Measurements from ENCODE around the gene FLT4. TPM values are rescaled to one million over a fixed set of nuclear protein-coding genes. Genes with fewer than 3 reads are reported as not detected.
"Not testable (repeated sequence)": the region's sequence is repeated elsewhere in the genome, so short reads cannot be mapped to it uniquely, and the experiment has no call there.

FLT4 gene
- total and polyA plus RNA-seq, 4 donors = 0.13 to 22.1 (median 7.6) TPM

DNA sequence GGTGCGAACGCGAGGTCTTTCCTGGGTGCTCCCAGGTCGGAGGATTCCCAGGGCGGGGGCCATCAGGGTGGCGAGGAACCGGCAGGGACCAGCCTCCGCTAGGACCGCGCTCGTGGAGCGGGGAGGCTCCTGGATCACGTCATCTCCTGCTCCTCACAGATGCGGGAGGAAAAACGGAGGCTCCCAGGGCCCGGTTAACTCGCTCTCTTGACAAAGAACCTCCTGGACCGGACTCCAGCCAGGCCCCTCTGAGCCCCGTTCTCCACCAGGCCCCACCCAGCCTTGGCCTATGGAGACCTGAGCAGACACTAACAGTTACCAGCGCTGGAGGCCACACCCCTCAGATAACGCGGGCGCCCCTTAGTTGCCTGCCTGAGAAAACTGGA, 24.7 kb upstream of the FLT4 start:
- H3K27ac ChIP-seq (ENCODE audit: low read depth in 1 of 2, low read length in 2 of 2); H3K27me3 ChIP-seq (ENCODE audit: control insufficient read depth in 1 of 2, insufficient read depth in 2 of 2, low read length in 1 of 2); H3K9me3 ChIP-seq (ENCODE audit: control insufficient read depth, low read length); H3K4me3 ChIP-seq (ENCODE audit: low read length in 2 of 2); DNase-seq; H3K4me1 ChIP-seq (ENCODE audit: control insufficient read depth in 1 of 2, insufficient read depth in 2 of 2, low read length in 2 of 2); intact Hi-C loops (cut with DNase I); H3K36me3 ChIP-seq (ENCODE audit: control insufficient read depth in 1 of 2, insufficient read depth in 2 of 2, low read length in 1 of 2); ATAC-seq (ENCODE audit: low FRiP score): not testable (repeated sequence)
- 0 to 2% methylated on average over 23 of the region's 23 CpGs for WGBS, 2 donors

- intact Hi-C loops (cut with DNase I) = no loop called here
- WGBS, 2 donors = 4 to 5% methylated on average over 52 to 64 of the region's 64 CpGs
- H3K36me3 ChIP-seq (ENCODE audit: control insufficient read depth in 1 of 2, insufficient read depth in 2 of 2, low read length in 1 of 2) = no peaks in the 10 kb centered on the region
- no peak overlapping the region for H3K27ac ChIP-seq (ENCODE audit: low read depth in 1 of 2, low read length in 2 of 2)
- ATAC-seq (ENCODE audit: low FRiP score) (no peak), DNase-seq (no peak)
- no peaks in the 10 kb centered on the region for H3K9me3 ChIP-seq (ENCODE audit: control insufficient read depth, low read length)
- H3K4me3 ChIP-seq (ENCODE audit: low read length in 2 of 2) = no peak overlapping the region
- no peaks in the 10 kb centered on the region for H3K27me3 ChIP-seq (ENCODE audit: control insufficient read depth in 1 of 2, insufficient read depth in 2 of 2, low read length in 1 of 2)
- no peaks in the 10 kb centered on the region for H3K4me1 ChIP-seq (ENCODE audit: control insufficient read depth in 1 of 2, insufficient read depth in 2 of 2, low read length in 2 of 2)
Measured at GRCh38 chr5:180673371-180674089, 24.1 kb upstream of the FLT4 start.

DNA sequence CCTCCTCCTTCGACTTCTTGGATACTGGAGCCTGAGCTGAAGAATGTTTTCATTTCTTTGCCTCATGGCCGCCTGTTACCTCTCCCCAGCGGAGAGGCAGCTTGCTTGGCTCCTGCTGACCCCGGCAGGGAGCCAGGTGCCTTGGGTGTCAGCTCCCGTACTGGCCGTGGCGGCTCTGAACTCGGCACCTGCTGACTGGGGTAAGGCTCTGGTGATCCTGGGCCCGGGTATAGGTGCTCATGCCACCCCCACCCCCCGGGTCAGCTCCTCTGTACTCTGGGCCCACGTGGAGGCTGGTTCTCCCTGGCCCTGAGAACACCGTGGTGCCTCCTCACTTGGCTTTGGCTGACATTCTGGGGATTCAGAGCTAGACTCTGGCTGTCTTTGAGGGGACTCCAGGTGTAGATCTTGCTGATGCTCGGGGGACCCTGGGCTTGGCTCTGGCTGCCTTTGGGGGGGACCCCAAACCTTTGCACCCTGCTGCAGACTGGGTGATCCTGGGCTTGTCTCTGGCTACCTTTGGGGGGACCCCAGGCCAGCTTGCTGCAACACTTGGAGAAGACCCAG, 22.6 kb upstream of the FLT4 start:
- H3K27me3 ChIP-seq (ENCODE audit: control insufficient read depth in 1 of 2, insufficient read depth in 2 of 2, low read length in 1 of 2); H3K36me3 ChIP-seq (ENCODE audit: control insufficient read depth in 1 of 2, insufficient read depth in 2 of 2, low read length in 1 of 2); H3K4me1 ChIP-seq (ENCODE audit: control insufficient read depth in 1 of 2, insufficient read depth in 2 of 2, low read length in 2 of 2); ATAC-seq (ENCODE audit: low FRiP score); H3K27ac ChIP-seq (ENCODE audit: low read depth in 1 of 2, low read length in 2 of 2); H3K9me3 ChIP-seq (ENCODE audit: control insufficient read depth, low read length); H3K4me3 ChIP-seq (ENCODE audit: low read length in 2 of 2); DNase-seq; intact Hi-C loops (cut with DNase I): not testable (repeated sequence)
- 70 to 72% methylated on average over 13 of the region's 13 CpGs for WGBS, 2 donors

GRCh38 chr5:180670586-180671359, 21.4 kb upstream of the FLT4 start:
- Histone ChIP-seq H3K4me1 (ENCODE audit: control insufficient read depth in 1 of 2, insufficient read depth in 2 of 2, low read length in 2 of 2) (no peaks in the 10 kb centered on the region), H3K27me3 (ENCODE audit: control insufficient read depth in 1 of 2, insufficient read depth in 2 of 2, low read length in 1 of 2) (no peaks in the 10 kb centered on the region), H3K4me3 (ENCODE audit: low read length in 2 of 2) (no peak overlapping the region), H3K9me3 (ENCODE audit: control insufficient read depth, low read length) (no peaks in the 10 kb centered on the region), H3K36me3 (ENCODE audit: control insufficient read depth in 1 of 2, insufficient read depth in 2 of 2, low read length in 1 of 2) (no peaks in the 10 kb centered on the region), H3K27ac (ENCODE audit: low read depth in 1 of 2, low read length in 2 of 2) (no peak overlapping the region)
- DNase-seq (no peak), ATAC-seq (ENCODE audit: low FRiP score) (no peak)
- intact Hi-C loops (cut with DNase I) = no loop called here
- WGBS, 2 donors = 38 to 41% methylated on average over 17 of the region's 17 CpGs

- WGBS, 2 donors = 67 to 68% methylated on average over 3 of the region's 3 CpGs
- H3K4me3 ChIP-seq (ENCODE audit: low read length in 2 of 2) = no peak overlapping the region
- ATAC-seq (ENCODE audit: low FRiP score) (no peak), DNase-seq (no peak)
- no peak overlapping the region for H3K27ac ChIP-seq (ENCODE audit: low read depth in 1 of 2, low read length in 2 of 2)
- no peaks in the 10 kb centered on the region for H3K4me1 ChIP-seq (ENCODE audit: control insufficient read depth in 1 of 2, insufficient read depth in 2 of 2, low read length in 2 of 2)
- intact Hi-C loops (cut with DNase I) = no loop called here
- no peaks in the 10 kb centered on the region for H3K27me3 ChIP-seq (ENCODE audit: control insufficient read depth in 1 of 2, insufficient read depth in 2 of 2, low read length in 1 of 2)
- H3K36me3 ChIP-seq (ENCODE audit: control insufficient read depth in 1 of 2, insufficient read depth in 2 of 2, low read length in 1 of 2) = no peaks in the 10 kb centered on the region
- no peaks in the 10 kb centered on the region for H3K9me3 ChIP-seq (ENCODE audit: control insufficient read depth, low read length)
Measured at GRCh38 chr5:180670157-180670556, 20.8 kb upstream of the FLT4 start.

DNA sequence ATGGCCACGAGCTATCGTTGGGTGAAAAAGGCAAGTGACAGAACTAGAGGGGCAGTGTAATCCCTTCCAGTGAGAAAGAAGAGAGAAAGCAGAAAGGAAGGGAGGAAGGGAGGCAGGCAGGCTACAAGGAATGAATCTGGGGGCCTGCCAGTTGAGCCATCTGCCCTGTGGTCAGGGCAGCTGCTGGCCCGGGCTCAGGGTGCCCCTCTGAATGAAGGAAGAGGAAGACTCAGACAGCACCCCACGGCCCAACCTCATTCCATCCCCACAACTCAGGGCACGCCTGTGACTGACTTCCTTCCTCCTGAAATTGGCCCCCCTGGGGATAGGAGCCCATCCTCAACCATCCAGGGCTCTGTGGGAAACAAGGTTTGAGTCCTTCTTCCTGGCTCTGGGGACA, 20.3 kb upstream of the FLT4 start:
- Histone ChIP-seq H3K4me1 (ENCODE audit: control insufficient read depth in 1 of 2, insufficient read depth in 2 of 2, low read length in 2 of 2) (no peaks in the 10 kb centered on the region), H3K27ac (ENCODE audit: low read depth in 1 of 2, low read length in 2 of 2) (no peak overlapping the region), H3K27me3 (ENCODE audit: control insufficient read depth in 1 of 2, insufficient read depth in 2 of 2, low read length in 1 of 2) (no peaks in the 10 kb centered on the region), H3K4me3 (ENCODE audit: low read length in 2 of 2) (no peak overlapping the region), H3K9me3 (ENCODE audit: control insufficient read depth, low read length) (no peaks in the 10 kb centered on the region), H3K36me3 (ENCODE audit: control insufficient read depth in 1 of 2, insufficient read depth in 2 of 2, low read length in 1 of 2) (no peaks in the 10 kb centered on the region)
- WGBS, 2 donors = 43 to 57% methylated on average over 5 of the region's 5 CpGs
- ATAC-seq (ENCODE audit: low FRiP score) = no peak
- intact Hi-C loops (cut with DNase I) = no loop called here
- no peak for DNase-seq

DNA sequence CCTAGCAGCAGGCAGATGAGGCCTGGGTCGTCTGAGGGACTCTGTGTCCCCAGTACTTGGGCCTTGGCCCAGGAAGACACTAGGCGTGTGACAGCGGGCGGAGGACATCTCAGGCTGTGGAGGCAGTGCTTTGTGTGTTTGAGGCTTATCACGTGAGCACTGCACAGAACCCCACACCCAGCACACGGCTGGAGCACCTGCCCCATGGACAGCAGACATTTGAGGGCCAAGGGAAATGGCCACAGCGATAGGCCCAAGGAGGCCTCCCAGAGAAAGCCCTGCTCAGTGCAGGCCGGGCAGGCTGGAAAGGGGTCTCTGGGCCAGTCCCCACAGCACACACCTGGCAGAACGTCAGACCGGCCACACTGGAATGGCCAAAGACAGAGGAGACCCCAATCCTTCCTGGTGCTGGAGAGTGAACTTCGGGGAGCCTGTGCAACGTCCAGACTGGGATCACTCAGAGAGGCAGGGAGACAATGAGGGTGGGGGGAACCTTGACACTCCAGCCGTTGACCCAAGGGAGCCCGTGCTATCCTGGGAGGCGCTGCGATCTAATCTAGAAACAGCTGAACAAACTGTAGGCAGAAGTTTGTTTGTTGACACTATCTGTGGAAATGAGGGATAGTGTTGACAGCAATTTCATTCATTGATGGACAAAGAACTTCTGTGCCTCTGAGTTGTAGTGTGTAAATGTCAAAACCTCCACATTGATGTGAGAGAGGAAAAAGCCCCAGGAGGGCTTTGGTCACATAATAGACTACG, 19.6 kb upstream of the FLT4 start:
- H3K4me1 ChIP-seq (ENCODE audit: control insufficient read depth in 1 of 2, insufficient read depth in 2 of 2, low read length in 2 of 2) = no peaks in the 10 kb centered on the region
- H3K4me3 ChIP-seq (ENCODE audit: low read length in 2 of 2) = no peak overlapping the region
- ATAC-seq (ENCODE audit: low FRiP score) = no peak
- H3K9me3 ChIP-seq (ENCODE audit: control insufficient read depth, low read length) = no peaks in the 10 kb centered on the region
- DNase-seq = no peak
- no peaks in the 10 kb centered on the region for H3K36me3 ChIP-seq (ENCODE audit: control insufficient read depth in 1 of 2, insufficient read depth in 2 of 2, low read length in 1 of 2)
- intact Hi-C loops (cut with DNase I) = no loop called here
- 63 to 69% methylated on average over 17 of the region's 17 CpGs for WGBS, 2 donors
- H3K27me3 ChIP-seq (ENCODE audit: control insufficient read depth in 1 of 2, insufficient read depth in 2 of 2, low read length in 1 of 2) = no peaks in the 10 kb centered on the region
- no peak overlapping the region for H3K27ac ChIP-seq (ENCODE audit: low read depth in 1 of 2, low read length in 2 of 2)

- intact Hi-C loops (cut with DNase I) = no loop called here
- Histone ChIP-seq H3K27me3 (ENCODE audit: control insufficient read depth in 1 of 2, insufficient read depth in 2 of 2, low read length in 1 of 2) (no peaks in the 10 kb centered on the region), H3K4me1 (ENCODE audit: control insufficient read depth in 1 of 2, insufficient read depth in 2 of 2, low read length in 2 of 2) (no peaks in the 10 kb centered on the region), H3K27ac (ENCODE audit: low read depth in 1 of 2, low read length in 2 of 2) (no peak overlapping the region), H3K9me3 (ENCODE audit: control insufficient read depth, low read length) (no peaks in the 10 kb centered on the region), H3K4me3 (ENCODE audit: low read length in 2 of 2) (no peak overlapping the region), H3K36me3 (ENCODE audit: control insufficient read depth in 1 of 2, insufficient read depth in 2 of 2, low read length in 1 of 2) (no peaks in the 10 kb centered on the region)
- 78 to 90% methylated on average over 10 of the region's 10 CpGs for WGBS, 2 donors
- DNase-seq = no peak
- ATAC-seq (ENCODE audit: low FRiP score) = no peak
Measured at GRCh38 chr5:180666812-180667211, 17.4 kb upstream of the FLT4 start.

Data from aorta (tissue), 5 donors.